H7 (cell line): ENCODE results near the gene LRIG1. TPM values are rescaled to one million over a fixed set of nuclear protein-coding genes. Genes with fewer than 3 reads are reported as not detected.

Experiments used
- DNase-seq: peaks from one replicate; pipeline ENCODE4 v3.0.0; 2012
- H3K27me3 ChIP-seq: 2 replicates; pipeline ENCODE4 v1.6.0; 2011; ENCODE audit warnings: mild to moderate bottlenecking, low read length; ENCODE audit not compliant: control insufficient read depth, insufficient read depth
- H3K36me3 ChIP-seq: replicated peaks from 2 replicates; pipeline ENCODE4 v1.5.1; 2011; ENCODE audit warnings: low read length; ENCODE audit not compliant: control insufficient read depth, insufficient read depth
- H3K4me3 ChIP-seq: 2 replicates; pipeline ENCODE4 v1.5.1; 2011; ENCODE audit warnings: low read depth, mild to moderate bottlenecking, control low read depth, low read length, moderate library complexity; ENCODE audit not compliant: insufficient read depth
- total RNA-seq: library from RNA; depleted of rRNA; stranded (reverse); fragments of >200 nt; shearing (Covaris generic); gene quantifications from 2 replicates; pipeline ENCODE4 v1.2.3, GENCODE V29; 2014

Gene LRIG1
- total RNA-seq, 1 experiment from 2014 or later = 69.7 TPM

DNA sequence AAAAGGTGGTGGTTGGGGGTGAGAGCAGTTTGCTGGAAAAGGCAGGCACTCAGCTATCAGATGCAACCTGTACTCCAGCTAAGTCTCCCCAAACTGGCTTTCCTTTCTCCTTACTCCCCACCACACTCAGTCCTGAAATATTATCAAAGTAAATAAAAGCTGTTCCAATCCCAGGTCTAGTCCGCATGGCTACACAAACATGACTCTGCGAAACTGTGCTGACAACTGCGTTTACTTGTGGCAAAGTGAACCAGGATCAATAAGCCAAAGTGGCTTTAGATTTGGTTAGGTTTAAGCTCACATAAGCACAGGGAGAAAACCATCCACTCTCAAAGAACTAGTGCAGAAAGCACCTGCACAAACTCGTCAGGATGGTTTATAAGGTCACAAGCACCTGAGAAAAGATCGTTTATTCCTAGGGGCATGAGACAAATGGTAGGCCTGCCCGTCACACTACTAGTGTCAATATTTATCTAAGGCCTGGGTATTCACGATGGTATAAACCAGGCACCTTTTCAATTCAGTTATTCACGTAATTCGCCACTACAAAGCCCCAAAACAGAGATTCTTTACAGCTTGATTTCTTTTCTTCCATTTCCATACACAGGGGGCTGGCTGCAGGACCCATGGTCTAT is 25.3 kb downstream of the LRIG1 start:
- no peaks in the 10 kb centered on the region for H3K36me3 ChIP-seq
- no peaks in the 10 kb centered on the region for H3K27me3 ChIP-seq
- no peak overlapping the region for H3K4me3 ChIP-seq
- DNase-seq = no peak

DNA sequence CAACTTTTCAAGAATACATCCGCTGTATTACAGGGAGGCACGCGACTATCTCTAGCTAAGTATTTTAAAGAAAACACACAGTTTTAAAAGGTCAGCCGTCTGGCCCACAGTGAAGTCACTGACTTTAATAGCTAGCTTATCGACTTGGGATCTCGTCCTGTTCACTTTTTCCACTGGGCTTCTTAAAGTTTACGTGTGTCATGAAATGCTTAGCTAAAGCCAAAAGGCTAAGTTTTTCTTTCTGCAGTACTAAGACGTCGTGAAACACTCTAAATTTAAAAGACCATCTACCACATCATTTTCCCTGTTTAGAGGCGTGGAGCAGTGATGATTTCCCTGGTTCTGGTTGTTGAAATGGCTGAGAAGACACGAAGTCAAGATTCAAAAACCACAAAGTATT is 27.1 kb downstream of the LRIG1 start:
- no peak overlapping the region for H3K4me3 ChIP-seq
- H3K27me3 ChIP-seq = no peaks in the 10 kb centered on the region
- no peak for DNase-seq

DNA sequence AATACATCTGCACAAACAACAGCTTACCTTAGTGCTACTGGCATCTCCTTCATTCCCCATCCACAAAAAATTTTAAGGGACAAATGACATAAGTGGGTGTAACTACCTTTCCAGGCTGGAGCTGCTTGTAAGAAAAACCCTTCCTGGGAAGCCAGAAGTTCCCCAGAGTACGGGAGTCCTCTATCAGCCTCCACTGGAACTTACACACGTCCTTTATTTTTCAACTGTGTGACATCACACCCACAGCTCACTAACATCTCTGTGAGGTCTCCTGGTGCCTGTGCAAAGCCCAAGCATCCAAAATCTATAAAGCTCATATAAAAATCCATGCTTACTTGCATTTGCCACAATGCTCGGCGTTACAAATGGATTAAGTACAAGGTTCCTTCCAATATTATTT is 27.6 kb downstream of the LRIG1 start:
- Histone ChIP-seq H3K4me3 (no peak overlapping the region), H3K27me3 (no peaks in the 10 kb centered on the region), H3K36me3 (no peaks in the 10 kb centered on the region)
- DNase-seq = no peak

More for the DNA sequence above, 27.1 kb downstream of the LRIG1 start:
- no peaks in the 10 kb centered on the region for H3K36me3 ChIP-seq

DNA sequence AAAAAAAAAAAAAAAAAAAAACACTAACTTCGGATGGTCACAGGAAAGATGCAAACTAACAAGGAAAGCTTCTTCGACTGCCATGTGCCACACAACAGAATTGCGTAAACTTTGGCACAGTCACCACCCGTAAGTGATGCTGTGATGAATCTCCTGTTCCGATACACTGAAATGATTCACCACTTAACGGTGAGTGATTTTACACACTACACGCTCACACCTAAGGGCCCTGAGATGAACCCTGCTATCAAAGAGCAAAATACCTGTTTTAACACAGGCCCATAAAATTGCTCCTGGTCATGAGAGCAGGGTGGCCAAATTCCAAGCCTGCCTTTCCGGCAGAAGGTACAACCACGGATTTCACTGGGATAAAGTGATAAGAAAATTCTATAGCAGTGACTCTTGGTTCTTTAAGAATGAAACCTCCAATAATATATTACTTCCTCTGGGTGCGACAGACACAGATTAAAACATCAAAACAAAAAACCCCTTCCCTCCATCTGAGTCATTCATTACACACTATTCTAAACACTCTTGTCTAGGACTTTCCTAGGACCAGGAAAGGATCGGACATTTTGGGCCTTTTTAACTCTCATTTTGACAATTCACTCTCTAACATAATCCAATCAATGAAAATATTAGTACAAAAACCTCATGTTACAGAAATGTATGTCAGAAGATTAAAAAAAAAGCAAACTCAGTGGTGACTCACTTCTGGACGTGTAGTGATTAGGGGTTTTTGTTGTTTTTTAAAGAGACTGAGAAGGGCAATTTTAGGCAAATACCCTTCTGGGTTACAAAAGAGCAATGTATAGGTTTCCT is 28.3 kb downstream of the LRIG1 start:
- DNase-seq = no peak
- no peaks in the 10 kb centered on the region for H3K27me3 ChIP-seq
- H3K36me3 ChIP-seq = no peaks in the 10 kb centered on the region
- H3K4me3 ChIP-seq = no peak overlapping the region

DNA sequence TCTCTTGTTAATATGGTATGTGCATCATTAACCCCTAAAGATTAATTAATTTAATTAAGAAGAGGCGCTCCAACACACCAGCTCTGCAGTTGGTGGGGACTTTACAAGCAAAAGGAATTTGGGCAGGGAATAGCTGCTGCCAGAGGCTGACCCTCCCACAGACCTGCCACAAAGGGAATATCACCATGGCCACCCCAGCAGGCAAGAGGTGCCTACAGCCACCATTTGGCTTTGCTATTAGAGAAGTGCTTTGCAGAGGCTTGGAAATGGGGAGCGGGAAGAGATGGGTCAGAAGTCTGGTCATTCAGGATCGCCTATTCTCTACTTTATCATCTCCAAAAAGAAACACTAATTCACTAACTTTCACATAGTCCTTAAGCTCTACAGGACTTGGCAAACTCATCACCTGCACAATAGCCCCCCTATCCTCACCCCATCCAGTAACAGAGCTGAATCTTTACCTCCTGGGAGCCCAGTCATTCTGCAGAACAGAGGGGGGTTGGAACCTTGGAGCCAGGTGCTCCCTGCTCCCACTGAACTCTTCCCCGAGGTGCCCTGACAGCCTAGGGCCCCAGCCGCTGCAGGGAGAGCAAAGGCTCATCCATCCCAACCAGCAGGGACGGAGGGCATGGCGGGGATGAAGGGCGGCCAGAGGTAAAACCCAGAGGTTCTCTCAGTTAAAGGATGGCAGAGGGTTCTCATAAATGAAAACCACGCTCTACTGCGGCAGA is 29.7 kb downstream of the LRIG1 start:
- H3K36me3 ChIP-seq = no peaks in the 10 kb centered on the region
- DNase-seq = peak; percentile 50
- H3K27me3 ChIP-seq = no peaks in the 10 kb centered on the region
- H3K4me3 ChIP-seq = no peak overlapping the region

DNA sequence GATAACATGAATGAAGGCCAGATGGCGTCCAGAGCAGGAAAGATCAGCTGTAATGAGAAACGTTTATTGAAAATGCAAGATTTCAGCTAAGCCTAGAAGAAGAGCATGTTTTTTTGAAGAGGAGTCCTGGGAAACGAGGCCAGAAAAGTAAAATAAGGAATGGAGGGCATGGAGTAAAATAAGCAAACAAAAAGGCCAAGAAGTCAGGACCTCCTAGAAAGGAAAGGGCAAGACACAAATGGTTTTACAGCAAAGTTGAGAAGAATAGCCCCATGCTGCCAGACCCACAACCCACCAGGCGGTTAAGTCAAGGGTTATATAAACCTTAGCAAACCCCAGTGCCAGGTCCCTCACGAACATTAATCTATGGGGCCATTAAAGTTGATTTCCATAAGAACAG is 30.5 kb downstream of the LRIG1 start:
- no peaks in the 10 kb centered on the region for H3K36me3 ChIP-seq
- H3K4me3 ChIP-seq = no peak overlapping the region
- H3K27me3 ChIP-seq = no peaks in the 10 kb centered on the region
- DNase-seq = no peak

DNA sequence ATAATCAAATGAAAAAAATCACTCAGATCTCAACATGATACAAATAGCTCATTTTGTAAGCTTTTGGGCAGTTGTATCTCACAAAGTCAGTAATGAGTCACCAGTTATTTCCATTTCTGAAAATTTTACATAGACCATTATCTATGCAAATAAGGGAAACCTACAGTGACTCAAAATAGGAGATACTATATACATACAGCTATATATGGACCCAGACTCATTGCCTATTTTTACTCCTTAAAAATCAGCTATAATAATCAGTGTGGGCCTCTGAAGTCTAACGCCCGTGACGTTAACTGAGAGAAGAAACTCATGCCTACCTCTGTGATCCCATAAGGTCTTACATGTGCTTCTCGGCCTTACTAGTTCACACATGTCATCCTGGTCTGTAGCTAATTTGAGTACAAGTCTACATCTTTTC is 31.6 kb downstream of the LRIG1 start:
- H3K27me3 ChIP-seq = no peaks in the 10 kb centered on the region
- no peak overlapping the region for H3K4me3 ChIP-seq
- no peaks in the 10 kb centered on the region for H3K36me3 ChIP-seq
- DNase-seq = no peak

DNA sequence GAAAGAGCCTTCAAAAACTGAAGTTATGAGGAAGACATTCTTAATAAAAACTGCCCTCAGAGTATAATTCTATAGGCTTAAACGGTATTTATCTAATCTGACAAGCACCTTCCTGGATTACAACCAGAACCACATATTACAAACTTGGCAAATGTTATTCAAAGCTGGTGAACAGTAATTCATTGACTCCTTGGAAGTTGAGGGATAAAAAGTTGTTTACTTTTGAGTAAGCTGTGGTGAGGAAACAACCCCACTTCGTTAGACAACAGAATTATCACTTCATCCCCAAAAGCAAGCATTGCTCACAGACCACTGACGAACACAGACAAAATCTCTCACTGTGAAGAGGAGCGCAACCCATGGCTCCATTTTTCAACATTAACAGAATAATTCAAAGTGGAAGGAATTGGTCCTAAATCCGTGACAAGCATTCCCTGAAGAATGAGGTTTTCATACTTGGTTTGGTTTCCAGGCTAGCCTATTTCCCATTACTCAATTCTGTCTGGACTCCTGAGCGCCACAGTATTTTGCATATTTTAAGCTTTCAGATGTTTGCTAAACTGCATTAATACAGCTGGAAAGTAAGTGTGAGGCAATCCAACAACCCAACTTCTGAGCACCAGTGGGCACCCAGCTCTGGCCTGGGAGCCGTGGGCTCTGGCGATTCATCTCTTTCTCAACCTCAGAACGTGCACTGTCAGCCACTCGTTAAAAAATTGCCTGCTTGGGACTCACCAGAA is 32.7 kb downstream of the LRIG1 start:
- no peaks in the 10 kb centered on the region for H3K36me3 ChIP-seq
- no peak for DNase-seq
- no peak overlapping the region for H3K4me3 ChIP-seq
- no peaks in the 10 kb centered on the region for H3K27me3 ChIP-seq

DNA sequence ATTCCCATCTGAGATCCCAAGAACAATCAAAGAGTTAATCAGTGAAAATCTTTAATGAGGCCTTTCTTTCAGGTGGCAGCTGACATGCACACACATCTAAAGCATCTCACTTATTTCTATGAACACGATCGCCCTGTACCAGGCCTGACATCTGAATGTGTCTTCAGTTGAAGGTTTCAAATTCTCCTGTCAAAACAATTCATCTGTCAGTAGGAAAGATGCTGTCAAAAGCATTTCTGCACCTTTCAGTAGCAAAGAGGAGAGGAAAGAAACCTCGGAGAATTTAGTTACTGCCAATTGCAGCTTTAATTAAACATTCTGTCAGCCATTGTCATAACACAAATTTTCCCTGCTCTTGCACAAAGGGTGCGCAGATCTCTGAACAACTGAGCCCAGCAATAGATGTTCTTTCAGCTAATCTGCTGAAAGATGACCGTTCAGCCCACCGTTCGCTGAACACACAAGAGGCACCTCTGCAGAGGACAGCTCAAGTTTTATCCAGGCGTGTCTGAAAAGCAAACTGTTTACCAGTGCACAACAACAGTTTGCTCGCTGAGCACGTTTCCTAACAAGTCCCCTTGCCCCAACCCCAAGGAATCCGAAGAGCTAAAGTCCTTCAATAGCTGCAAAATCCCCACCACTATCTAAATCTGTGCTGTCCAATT is 34.1 kb downstream of the LRIG1 start:
- Histone ChIP-seq H3K36me3 (no peaks in the 10 kb centered on the region; the same call in 1 of the 2 replicates), H3K4me3 (no peak overlapping the region), H3K27me3 (no peaks in the 10 kb centered on the region)
- DNase-seq = no peak

DNA sequence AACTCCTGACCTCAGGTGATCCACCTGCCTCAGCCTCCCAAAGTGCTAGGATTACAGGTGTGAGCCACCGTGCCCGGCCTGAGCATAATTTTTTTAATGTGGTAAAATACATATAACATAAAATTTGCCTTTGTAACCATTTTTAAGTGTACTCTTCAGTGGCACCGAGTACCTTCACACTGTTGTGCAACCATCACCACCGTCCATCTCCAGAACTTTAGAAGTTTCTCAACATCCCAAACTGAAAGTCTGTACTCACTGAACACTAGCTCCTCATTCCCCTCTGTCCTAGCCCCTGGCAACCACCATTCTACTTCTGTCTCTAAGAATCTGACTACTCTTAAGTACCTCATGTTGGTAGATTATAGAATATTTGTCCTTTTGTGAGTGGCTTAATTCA is 35.2 kb downstream of the LRIG1 start:
- H3K36me3 ChIP-seq = peaks cover under 1% of the 10 kb centered on the region
- H3K4me3 ChIP-seq = no peak overlapping the region
- no peaks in the 10 kb centered on the region for H3K27me3 ChIP-seq
- no peak for DNase-seq

DNA sequence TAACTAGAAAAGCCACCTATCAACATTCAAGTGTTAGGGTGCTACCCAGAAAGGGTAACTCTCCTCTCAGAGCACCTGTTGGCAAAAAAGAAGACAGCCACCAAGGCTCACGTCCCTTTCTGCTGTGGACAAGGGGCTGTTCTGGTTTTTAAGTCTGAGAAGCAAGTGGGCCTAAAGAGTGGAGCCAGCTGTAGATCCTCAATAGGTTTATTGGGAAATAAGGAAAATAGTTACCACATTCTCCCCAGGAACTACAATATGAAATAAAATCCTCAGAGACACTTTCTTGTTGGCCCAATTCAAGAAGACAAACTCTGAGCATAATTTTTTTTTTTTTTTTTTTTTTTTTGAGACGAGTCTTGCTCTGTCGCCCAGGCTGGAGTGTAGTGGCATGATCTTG is 35.8 kb downstream of the LRIG1 start:
- DNase-seq = no peak
- no peaks in the 10 kb centered on the region for H3K27me3 ChIP-seq

DNA sequence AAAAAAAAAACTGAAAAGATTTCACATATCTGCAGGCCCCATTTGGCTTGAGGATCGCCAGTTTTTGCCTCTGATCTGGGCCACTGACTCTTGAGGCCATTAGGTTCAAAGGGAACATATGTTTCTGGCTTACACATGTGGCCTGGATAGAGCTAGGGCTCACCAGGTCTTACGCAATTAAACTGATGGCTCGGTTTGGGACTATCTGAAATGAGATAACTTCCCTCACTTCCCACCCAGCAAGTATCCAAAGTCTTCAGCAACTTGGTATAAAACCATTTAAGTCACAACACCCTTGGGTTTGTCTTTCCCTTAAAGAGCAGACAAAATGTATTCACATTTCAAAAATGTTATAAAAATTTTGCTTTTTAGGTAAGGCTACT is 36.3 kb downstream of the LRIG1 start:
- Histone ChIP-seq H3K36me3 (peaks cover 5% of the 10 kb centered on the region), H3K27me3 (no peaks in the 10 kb centered on the region), H3K4me3 (no peak overlapping the region)
- no peak for DNase-seq

More for the DNA sequence above, 35.8 kb downstream of the LRIG1 start:
- Histone ChIP-seq H3K4me3 (no peak overlapping the region), H3K36me3 (peaks cover 5% of the 10 kb centered on the region)

DNA sequence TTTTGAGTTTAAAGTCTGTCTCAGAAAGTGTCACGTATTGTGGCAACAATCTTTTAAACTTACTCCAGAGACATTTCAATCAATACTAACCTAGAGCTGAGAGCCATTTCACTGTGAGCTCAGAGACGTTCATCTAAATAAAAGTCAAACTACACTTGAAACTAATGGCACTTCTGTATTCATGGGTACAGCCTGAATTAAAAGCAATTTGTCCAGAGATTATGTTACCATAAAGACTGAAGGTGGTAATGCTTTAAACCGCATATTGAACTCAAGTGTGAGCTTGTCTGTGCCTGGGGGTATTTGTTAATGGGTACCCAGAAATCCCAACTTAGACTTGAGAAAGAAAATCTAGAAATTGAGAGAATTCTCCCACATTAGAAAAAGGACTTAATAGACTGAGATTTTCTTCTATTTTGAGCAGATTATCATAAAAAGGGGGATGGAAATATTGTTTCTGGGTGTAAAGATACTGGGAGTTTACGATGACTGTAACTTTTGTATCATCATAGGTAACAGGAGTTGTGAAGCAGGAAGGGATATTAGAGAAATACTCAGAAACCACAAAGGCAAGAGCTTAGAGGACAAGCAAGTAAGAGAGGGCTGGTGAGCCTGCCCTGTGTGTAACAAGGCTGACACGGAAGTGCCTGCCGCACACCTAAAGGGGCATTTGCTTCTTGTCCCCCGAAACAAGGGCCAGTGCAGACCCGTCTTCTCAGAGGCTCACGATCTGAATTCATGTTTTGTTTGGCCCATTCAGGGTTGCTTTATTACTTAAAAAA is 36.9 kb downstream of the LRIG1 start:
- no peak overlapping the region for H3K4me3 ChIP-seq

More for the DNA sequence above, 36.9 kb downstream of the LRIG1 start:
- Histone ChIP-seq H3K27me3 (no peaks in the 10 kb centered on the region), H3K36me3 (peaks cover 8% of the 10 kb centered on the region)
- DNase-seq = no peak
